ENCODE results near the gene TMPRSS12.
"Not testable (repeated sequence)": the region's sequence is repeated elsewhere in the genome, so short reads cannot be mapped to it uniquely, and the experiment has no call there.

TMPRSS12 gene

GRCh38 chr12:50842637-50843493 is at the start of gene TMPRSS12:
Gene TMPRSS12, plus strand, starts transcription at chr12:50842926. Its CDS starts 39 bp downstream, at chr12:50842965.
- no peak for FAIRE-seq

GRCh38 chr12:50799908-50800307 is 42.8 kb upstream of the TMPRSS12 start:
- FAIRE-seq: no peak
- DNase-seq (ENCODE audit: low spot score): no peak

More at GRCh38 chr12:50842637-50843493, at the start of gene TMPRSS12:
- no peak for DNase-seq (ENCODE audit: low spot score)

- no peak for FAIRE-seq
- no peak for DNase-seq (ENCODE audit: low spot score)
Measured at GRCh38 chr12:50803230-50803875, 39.4 kb upstream of the TMPRSS12 start.

GRCh38 chr12:50806176-50806575 is 36.5 kb upstream of the TMPRSS12 start:
- DNase-seq (ENCODE audit: low spot score): no peak

GRCh38 chr12:50809131-50809530 is 33.6 kb upstream of the TMPRSS12 start:
- DNase-seq (ENCODE audit: low spot score); FAIRE-seq: not testable (repeated sequence)

More at GRCh38 chr12:50806176-50806575, 36.5 kb upstream of the TMPRSS12 start:
- no peak for FAIRE-seq

- FAIRE-seq; DNase-seq (ENCODE audit: low spot score): not testable (repeated sequence)
Measured at GRCh38 chr12:50814921-50815320, 27.8 kb upstream of the TMPRSS12 start.

GRCh38 chr12:50820177-50820576 is 22.5 kb upstream of the TMPRSS12 start:
- FAIRE-seq (no peak), DNase-seq (ENCODE audit: low spot score) (no peak)

- FAIRE-seq (no peak), DNase-seq (ENCODE audit: low spot score) (no peak)
Measured at GRCh38 chr12:50822082-50822481, 20.6 kb upstream of the TMPRSS12 start.

- DNase-seq (ENCODE audit: low spot score); FAIRE-seq: not testable (repeated sequence)
Measured at GRCh38 chr12:50823724-50824123, 19.0 kb upstream of the TMPRSS12 start.

- FAIRE-seq (no peak), DNase-seq (ENCODE audit: low spot score) (no peak)
Measured at GRCh38 chr12:50824914-50825313, 17.8 kb upstream of the TMPRSS12 start.

GRCh38 chr12:50825372-50825838 is 17.3 kb upstream of the TMPRSS12 start:
- FAIRE-seq: no peak
- peak; percentile 35 for DNase-seq (ENCODE audit: low spot score)

- no peak for FAIRE-seq
- no peak for DNase-seq (ENCODE audit: low spot score)
Measured at GRCh38 chr12:50828121-50828520, 14.6 kb upstream of the TMPRSS12 start.

- DNase-seq (ENCODE audit: low spot score) (no peak), FAIRE-seq (no peak)
Measured at GRCh38 chr12:50828886-50829285, 13.8 kb upstream of the TMPRSS12 start.

GRCh38 chr12:50833801-50834200 is 8.9 kb upstream of the TMPRSS12 start:
- not testable (repeated sequence) for DNase-seq (ENCODE audit: low spot score); FAIRE-seq

- no peak for FAIRE-seq
- no peak for DNase-seq (ENCODE audit: low spot score)
Measured at GRCh38 chr12:50839042-50839441, 3.7 kb upstream of the TMPRSS12 start.

GRCh38 chr12:50840809-50841487 is 1.8 kb upstream of the TMPRSS12 start:
- no peak for FAIRE-seq
- no peak for DNase-seq (ENCODE audit: low spot score)

- DNase-seq (ENCODE audit: low spot score) (no peak), FAIRE-seq (no peak)
Measured at GRCh38 chr12:50841716-50842531, 802 bp upstream of the TMPRSS12 start.

- DNase-seq (ENCODE audit: low spot score) (no peak), FAIRE-seq (no peak)
Measured at GRCh38 chr12:50845021-50845647, 2.4 kb downstream of the TMPRSS12 start.

- FAIRE-seq: no peak
Measured at GRCh38 chr12:50848963-50849362, 6.2 kb downstream of the TMPRSS12 start.

GRCh38 chr12:50855218-50855617 is 12.5 kb downstream of the TMPRSS12 start:
- not testable (repeated sequence) for DNase-seq (ENCODE audit: low spot score); FAIRE-seq

More at GRCh38 chr12:50848963-50849362, 6.2 kb downstream of the TMPRSS12 start:
- no peak for DNase-seq (ENCODE audit: low spot score)
